GM19397 (cell line): ENCODE measurements around the gene DNAJC11.

Experiments used
- ATAC-seq: cut with Tn5 transposase; IDR thresholded peaks from one replicate; pipeline ENCODE4 v1.9.1; 2021; ENCODE audit warnings: mild to moderate bottlenecking, moderate library complexity; ENCODE audit not compliant: unreplicated experiment

DNAJC11 gene

GRCh38 chr1:6627841-6628545 is 73.6 kb downstream of the DNAJC11 start:
- ATAC-seq: no peak

- ATAC-seq: no peak
These were observed 74.6 kb downstream of the DNAJC11 start for GRCh38 chr1:6627031-6627430.

- ATAC-seq: peak; percentile 38
These were observed 75.9 kb downstream of the DNAJC11 start for GRCh38 chr1:6625584-6626149.

- peak; percentile 88 for ATAC-seq
These were observed 76.7 kb downstream of the DNAJC11 start, which contains the start of gene THAP3 for GRCh38 chr1:6624710-6625583. Gene THAP3 (plus strand): TSS chr1:6624868. CDS start chr1:6625219, 351 bp downstream.

- ATAC-seq: no peak
These were observed 78.2 kb downstream of the DNAJC11 start for GRCh38 chr1:6623269-6623965.

- ATAC-seq: no peak
These were observed 79.0 kb downstream of the DNAJC11 start for GRCh38 chr1:6622396-6623152.

GRCh38 chr1:6621429-6622391 is 79.9 kb downstream of the DNAJC11 start:
- ATAC-seq: no peak

DNA sequence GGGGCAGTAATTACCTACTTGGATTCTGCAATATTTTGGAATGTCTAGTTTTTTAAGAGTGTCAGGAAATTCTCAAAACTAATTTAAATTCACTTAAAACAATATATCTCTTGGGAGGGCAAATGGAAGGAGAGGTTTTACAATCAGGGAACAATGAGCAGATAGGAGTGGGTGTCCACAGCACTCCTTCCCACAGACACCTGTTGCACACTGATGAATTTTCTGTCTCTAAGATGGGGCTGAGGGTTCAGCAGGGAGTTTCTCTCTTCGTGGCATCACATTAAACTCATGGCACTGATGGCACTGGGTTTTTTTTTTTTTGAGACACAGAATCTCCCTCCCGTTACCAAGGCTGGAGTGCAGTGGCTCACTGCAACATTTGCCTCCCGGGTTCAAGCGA is 82.6 kb downstream of the DNAJC11 start:
- ATAC-seq: no peak

GRCh38 chr1:6614929-6615785 is 86.5 kb downstream of the DNAJC11 start:
- ATAC-seq: no peak

DNA sequence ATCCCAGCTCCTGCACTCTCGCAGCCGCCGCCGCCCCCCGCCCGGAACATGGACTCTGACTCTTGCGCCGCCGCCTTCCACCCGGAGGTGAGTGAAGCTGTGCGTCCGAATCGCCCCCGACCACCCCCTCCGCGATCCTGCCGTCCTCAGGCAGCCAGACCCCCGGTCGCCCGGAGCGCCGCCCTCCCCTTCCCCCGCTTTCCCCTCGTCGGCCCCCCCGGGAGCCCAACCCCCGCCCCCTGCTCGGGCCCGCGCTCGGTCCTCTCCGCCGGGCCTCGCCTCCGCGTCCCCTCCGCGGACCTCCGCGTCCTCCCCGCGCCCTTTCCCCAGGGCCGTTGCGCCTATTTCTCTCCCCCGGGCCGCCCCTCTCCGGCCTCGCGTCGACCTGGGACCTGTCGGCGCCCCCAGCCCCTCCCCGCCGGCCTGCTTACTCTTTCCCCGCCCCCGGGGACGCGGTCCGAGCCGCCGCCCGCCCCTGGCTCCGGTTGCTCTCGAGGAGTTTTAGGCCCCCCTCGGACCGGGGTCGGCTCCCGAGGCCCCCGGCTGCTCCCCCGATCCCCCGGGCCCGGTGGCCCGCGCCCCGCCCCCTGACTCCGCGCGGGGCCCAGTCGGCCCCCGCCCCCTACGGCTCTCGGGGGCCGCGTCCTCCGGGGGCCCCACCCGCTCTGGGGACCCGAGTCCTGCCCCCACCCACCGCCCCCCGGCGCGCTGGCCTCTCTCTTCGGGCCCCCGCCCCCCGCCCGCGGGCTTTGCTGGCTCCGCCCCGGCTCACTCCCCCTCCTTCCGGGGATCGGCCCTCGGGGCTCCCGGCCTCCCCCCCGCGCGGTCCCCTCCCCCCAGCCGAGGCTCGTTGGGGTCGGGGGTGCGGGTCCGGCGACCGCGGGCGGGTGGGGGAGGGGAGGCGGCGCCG is 87.3 kb downstream of the DNAJC11 start:
- no peak for ATAC-seq

GRCh38 chr1:6613361-6614018 is 88.1 kb downstream of the DNAJC11 start, which contains the start of gene PHF13:
Gene PHF13 (plus strand): TSS chr1:6613731. CDS start chr1:6614067, 336 bp downstream.
- ATAC-seq: peak; percentile 88

- peak; percentile 32 for ATAC-seq
These were observed 88.8 kb downstream of the DNAJC11 start for GRCh38 chr1:6612641-6613360.

DNA sequence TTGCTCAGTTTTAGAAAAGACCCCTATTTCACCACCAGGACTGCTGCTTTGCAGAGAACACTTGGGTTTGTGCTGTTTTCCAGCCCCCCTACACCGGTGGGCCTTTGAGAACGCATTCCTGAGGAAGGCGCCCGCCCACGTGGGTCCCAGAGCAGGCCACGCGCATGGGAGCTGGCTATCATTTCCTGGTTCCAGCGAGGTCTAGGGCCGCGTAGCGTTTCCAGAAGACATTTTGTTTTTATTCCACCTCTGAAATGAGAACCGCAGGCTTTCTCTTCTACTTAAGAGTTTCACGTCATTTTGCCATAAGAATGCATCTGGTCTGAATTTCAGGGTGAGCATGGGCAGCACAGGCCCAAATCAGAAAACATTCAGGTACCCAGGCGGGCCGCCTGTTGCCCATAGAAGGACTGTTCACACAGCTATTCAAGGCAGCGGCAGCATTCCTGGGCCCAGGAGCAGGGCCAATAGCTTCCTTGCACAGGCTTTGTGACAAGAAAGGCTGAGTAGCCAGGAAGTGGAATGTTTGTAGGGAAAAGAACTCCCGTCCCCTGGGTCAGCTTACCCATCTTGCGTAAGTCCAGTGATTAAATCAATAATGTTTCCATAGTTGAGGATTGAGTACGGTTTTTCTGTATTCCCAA is 97.6 kb downstream of the DNAJC11 start:
- ATAC-seq: no peak

DNA sequence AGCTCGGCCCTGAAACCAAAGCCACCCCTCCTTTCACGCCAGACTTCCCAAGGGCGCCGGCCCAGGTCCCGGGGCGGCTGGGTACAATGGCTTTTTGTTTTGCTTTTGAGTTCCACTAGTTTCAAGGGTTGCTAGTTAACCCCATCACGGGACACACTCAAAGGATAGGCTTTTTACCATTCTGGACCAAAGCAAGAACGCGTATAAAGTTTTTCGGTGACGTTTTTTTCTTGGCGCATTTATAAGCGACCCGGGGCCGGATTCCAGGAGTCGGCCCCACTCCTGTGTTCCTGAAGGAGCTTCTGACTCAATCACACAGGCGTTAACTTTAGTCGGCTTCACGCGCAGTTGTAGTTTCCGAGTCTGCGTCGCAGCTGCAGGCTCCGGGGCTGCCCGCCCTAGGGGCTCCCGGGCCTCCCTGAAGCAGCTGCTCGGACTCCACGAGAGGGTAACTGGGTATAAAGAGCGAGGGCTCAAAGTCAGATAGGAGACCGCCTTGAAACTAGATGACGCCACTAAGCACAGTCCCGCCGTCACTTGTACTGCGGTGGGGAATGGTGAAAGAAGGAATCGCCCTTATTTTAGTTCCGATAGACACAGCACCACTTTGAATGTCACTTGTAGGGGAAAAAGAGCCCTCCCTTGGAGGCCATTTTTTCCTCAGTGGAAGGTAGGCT is 98.2 kb downstream of the DNAJC11 start:
- ATAC-seq: peak; percentile 28

- peak; percentile 51 for ATAC-seq
These were observed 98.9 kb downstream of the DNAJC11 start, which contains the start of gene KLHL21 for GRCh38 chr1:6602669-6603237. Gene KLHL21 (minus strand): TSS chr1:6602869. CDS start chr1:6602817, 52 bp downstream.
